ENCODE data around the gene ZDHHC7.

GRCh38 chr16:84965428-84966415 lies 45.6 kb downstream of the ZDHHC7 start:
- no peak for TF ChIP-seq CTCF (IDR thresholded peaks at IDR 0.05 in 2 of 3, conservative IDR thresholded peaks at IDR 0.05 in 1 of 3; ENCODE audit: insufficient read depth in 2 of 3, low read depth in 1 of 3, low read length in 3 of 3)
- no peak for TF ChIP-seq KDM4B (IDR thresholded peaks at IDR 0.05; ENCODE audit: borderline replicate concordance in 2 of 2, low read depth in 1 of 2)
- no peak for TF ChIP-seq ETV6 (IDR thresholded peaks at IDR 0.05; ENCODE audit: borderline replicate concordance in 1 of 2, low read depth in 2 of 2, low read length in 1 of 2)
- no peak for TF ChIP-seq ETV6 (CRISPR knock-in tag; IDR thresholded peaks at IDR 0.05; ENCODE audit: borderline replicate concordance)
- TF ChIP-seq SIN3A (IDR thresholded peaks at IDR 0.05; ENCODE audit: borderline replicate concordance in 2 of 2, control insufficient read depth in 1 of 2, low read depth in 2 of 2, low read length in 2 of 2) = no peak
- no peak for TF ChIP-seq CHD2 (IDR thresholded peaks at IDR 0.05; ENCODE audit: low read depth, low read length)
- TF ChIP-seq TAF7 (tag; IDR thresholded peaks at IDR 0.05) = no peak
- no peak for TF ChIP-seq JUND (IDR thresholded peaks at IDR 0.05; ENCODE audit: borderline replicate concordance, low read depth, low read length)
- no peak for TF ChIP-seq JUND (tag; IDR thresholded peaks at IDR 0.05; ENCODE audit: borderline replicate concordance, low read depth, low read length)

Measured in K562 (cell line).